HG02623 (cell line): ENCODE measurements around the gene NOX3.

Source experiments
- ATAC-seq: cut with Tn5 transposase; IDR thresholded peaks from one replicate; pipeline ENCODE4 v1.9.1; 2021; ENCODE audit warnings: moderate library complexity; ENCODE audit not compliant: unreplicated experiment

Gene NOX3

DNA sequence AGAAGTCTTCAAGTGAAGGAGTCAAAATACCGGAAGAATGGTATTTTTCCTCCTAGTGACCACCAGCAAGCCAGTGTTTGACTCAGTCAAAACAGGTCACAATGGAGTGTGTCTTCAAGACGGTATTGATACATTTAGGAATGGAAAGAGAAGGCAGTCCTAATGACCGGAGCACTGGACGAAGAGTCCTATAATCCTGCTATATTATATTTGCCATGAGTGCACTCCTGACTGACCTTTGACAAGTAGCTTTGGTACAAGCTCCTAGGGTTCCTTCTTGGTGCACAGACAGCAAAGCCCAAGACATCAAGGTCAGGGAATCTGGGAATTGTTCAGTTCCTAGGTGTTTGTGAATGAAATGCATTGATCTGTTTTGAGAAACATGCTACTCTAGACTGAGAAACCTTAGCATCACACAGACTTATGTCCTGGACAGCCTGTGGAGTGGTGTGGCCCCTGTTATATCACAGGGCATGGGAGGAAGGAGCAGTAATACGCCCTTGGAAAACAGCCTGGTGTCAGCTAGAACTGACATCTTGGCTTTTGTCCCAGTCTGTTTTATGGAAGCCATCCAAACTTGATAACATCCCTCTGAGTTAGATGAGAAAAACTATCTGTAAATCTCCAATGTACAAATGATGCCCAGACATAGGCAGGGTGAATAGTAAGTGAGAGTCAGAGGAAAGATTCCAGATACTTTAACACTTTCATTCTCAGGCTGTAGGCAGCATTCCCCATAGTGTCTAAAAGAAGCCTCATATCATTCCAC, 18.5 kb downstream of the NOX3 start:
- ATAC-seq: no peak

DNA sequence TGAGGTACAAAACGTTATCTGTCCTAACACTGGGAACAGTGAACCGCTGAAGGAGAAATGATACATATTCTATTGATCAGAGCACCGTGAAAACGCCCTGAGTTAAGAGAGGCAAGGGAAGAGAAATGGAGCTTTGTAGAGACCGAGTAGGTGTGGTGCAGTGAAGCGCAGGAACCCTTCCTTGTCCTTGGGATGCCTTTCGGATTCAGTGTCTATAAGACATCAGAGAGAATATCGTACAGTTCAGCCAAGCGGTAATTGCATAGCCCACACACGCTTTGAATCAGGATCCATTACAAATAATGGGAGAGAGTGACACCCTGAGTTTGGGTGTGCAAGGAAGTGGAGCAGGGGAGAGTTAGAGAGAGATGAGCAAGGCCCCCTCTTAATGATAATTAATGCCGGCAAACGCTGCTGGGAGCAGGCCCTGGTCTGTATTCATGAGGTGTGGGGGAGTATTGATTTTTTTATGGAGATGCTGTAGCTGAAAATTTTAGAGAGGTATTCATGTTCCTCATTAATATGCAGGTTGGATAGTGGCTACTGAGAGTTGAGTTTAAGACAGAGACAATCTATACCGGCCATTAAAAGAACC, 20.7 kb downstream of the NOX3 start:
- ATAC-seq: no peak

DNA sequence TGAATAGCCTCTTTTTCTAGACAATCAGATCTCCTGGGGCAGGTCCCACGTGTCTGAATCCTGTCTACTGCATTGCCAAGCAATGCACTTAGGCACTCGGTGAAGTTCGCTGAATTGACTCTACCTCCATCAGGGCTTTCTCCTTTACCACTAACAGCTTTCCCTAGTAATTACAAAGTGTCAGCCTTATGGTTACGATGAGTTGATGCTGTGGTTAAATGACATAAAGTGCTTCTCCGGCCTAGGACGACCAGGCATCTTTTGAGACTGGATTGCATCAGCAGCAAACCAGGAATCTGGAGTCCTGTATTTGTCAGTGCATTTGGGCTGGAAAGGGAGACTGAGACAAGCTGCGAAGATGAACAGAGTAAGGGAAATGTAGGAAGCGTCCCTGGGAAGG, 21.5 kb downstream of the NOX3 start:
- ATAC-seq: no peak

DNA sequence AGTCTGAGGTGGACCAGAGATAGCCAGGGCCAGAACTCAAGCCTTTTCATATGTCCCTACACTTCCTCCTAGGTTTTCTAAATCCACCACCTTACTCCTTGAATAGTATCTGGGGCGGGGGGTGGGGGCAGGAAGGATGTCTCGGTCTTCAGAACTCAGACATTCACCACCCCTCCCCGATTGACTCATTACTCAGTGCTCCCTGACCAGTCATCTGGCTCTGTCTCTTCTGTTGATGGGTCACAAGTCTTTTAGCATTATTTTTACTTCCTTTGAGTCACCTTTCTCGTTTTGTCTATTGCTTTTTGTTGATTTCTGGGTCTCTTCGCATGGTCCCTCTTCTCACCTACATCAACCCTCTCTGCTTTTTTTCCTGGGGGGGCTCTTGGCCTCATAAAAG, 23.3 kb downstream of the NOX3 start:
- ATAC-seq: no peak

DNA sequence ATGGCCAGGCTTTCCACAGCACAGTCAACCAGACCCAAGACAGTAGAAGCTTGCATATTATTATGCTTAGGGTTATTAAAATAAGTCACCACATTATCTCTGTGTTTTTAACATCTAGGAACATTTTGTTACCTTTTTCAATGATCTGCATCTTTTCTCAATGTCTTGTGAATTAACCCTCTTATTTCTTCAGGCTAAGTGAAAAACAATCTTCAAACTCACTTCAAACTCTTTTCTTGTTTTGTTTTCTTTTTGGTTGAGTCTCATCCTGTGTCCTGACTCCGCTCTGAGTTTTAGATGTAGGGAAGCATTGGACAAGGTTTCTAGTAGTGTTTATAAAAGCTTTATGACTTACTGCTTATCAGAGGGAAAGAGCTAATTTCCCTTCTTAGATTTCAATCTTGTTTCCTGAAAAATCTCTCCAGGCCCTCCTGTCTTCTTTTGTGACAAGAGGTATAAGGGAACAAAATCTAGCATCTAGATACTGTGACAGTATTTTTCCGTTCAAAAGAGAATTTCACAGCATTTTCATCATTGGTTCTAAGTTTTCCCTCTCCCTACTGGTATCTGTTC, 26.2 kb downstream of the NOX3 start:
- ATAC-seq: no peak

DNA sequence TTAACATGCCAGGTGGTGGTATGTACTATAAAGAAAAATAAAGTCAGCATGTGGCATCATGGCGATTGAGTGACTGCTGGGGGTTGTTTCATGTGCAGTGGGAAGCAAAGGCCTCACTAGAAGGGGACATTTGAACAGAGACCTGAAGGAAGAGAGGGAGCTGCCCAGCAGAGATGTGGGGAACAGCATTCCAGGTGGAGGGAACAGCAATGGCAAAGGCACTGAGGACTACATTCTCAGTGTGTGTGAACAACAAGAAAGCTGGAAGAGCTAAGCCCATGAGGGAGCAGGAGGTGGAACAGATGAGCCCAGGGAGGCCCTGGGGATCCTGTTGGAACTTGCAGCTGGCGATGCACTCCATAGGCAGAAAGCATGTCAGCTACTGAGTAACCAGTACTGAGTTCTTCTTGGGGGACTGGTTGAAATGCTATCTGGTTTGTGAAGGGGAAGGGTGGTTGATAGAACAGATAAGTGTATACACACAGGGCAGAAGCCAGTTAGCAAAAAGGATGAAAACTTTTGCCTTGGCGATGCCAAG, 29.2 kb downstream of the NOX3 start:
- ATAC-seq: no peak

DNA sequence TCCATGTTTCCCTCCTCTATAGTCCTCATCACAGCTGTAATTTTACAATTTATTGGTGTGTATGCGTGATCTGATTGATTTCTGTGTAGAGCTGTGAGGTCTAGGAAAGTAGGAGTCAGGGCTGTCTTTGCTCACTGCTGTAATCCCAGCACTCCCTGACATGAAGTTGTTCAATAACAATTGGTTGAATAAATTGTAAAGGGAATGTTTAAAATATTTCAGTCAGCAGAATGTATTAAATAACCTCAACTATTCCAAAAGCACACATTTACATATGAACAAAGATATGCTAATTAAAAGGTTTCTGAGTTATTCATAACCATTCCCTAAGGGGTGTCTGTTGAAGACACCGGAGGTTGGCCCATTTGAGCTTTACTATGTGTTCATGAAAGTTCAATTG, 31.5 kb downstream of the NOX3 start:
- ATAC-seq: no peak

DNA sequence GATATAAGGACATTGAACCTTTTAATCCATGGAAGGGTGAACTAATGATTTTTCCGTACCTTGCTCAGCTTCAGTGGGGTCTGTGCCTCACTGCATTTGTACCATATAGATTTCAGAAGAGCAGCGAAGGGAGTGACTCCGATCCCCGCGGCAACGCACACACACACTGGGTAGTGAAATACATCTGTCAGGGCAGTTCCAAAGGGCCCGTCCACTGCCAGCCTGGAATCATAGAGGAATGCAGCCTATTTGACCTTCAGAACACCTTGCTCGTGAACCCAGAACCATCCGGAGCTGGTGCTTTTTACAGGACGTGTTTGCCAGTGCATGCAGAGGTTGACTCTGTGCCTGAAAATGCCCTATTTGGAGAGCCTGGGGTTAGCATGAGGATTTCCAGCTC, 33.0 kb downstream of the NOX3 start:
- no peak for ATAC-seq

DNA sequence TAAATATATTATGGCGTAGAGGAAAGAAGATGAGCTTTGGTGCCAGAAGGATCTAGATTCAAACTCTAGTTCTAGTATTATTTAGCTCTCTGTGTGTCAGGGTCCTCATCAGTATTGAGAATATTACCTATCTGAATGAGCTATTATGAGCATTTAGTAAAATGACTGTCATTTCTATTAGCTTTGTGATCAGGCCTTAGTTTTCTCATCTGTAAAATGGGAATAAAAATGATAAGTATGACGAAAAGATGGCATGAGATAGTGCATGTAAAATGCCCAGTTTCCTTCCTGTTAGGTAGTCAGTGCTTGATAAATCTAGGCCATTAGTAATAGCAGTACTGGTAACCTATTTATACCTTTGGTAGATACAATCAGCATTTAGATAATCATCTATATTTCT, 35.1 kb downstream of the NOX3 start:
- no peak for ATAC-seq

DNA sequence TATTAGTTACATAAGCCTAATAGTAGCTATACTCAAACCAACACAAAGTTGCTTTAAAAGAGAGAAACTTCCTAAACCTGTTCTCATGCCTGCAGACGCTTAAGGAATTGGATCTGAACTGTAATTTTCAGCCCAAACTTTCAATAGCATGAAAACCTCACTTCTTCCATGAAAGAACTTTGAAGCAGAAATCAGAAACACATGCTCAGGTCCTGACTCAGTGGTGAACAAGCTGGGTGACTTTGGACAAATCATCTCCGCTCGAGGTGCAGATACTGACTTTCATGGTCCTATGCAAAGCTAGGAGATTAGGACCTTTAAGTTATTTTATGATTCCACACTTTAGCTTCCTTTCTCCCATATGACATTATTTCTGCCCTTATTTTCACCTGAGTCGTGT, 36.5 kb downstream of the NOX3 start:
- ATAC-seq: no peak

DNA sequence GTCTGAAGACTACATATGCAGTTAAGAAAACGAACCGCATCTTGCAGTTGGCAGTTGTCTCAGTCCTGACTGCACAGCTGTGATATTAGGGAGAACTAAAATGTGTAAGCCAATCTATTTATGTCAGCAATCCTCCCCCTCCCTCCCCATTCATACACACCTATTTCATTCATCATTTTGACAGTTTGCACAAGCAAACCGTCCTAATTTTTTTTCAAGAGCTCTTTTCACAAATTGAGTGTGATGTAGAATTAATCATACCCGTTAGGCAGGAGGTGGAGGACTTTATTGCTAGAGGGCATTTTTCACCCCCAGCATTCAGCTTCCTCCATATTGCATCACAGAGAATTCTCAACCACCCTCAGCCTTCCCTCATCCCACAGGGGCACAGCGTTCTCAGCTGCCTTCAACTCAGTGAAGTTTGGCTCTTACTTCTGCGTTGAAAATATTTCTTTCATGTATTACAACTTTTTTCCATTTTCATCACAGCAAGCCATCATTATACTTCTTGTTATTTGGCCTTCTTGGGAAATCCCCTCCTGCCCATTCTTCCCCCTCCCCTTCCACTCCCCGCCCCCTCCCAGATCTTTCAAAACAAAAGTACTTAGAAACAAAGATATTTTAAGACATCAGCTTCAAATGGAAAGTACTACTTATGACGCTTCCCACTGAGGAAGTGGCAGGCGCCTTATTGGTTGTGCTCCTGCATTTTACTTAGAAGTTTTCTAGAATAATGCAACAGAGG, 37.5 kb downstream of the NOX3 start:
- ATAC-seq: peak; percentile 59

DNA sequence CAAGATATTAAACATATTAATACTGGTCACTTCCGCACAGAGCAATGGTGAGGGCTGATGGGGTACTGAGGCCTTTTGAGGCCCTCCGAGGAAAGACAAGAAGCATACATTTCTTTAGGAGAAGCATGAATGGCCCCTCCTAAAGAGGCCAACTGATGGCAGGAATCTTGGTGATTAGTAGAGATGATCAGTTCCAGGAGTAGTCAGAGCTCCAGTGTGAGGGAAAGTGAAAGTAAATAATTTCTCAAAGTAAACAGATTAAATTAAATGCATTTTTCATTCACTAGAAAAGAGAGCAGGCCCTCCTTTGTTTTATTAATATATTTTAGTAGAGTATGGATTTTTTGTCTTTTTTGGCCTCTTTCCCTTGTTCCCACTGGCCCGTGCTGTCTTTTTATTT, 38.2 kb downstream of the NOX3 start:
- no peak for ATAC-seq

DNA sequence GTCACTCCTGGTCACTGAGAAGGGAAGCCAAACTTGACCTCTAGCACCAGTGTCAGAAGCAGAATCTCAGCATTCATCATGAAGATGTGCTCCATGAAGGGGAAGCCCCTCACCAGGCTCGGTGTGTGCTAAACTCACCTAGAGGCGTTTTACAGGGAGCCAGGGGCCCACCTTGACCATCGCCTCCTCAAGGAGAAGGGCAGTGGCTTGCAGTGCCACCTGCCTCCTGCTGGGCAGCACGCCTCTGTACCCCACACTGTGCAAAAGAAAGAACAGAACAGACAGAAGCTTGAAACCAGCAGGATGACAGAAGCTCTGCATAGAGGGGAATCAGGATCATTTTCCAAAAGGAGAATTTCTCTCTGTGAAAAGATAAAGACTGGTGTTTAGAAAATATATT, 39.7 kb downstream of the NOX3 start:
- ATAC-seq: no peak

DNA sequence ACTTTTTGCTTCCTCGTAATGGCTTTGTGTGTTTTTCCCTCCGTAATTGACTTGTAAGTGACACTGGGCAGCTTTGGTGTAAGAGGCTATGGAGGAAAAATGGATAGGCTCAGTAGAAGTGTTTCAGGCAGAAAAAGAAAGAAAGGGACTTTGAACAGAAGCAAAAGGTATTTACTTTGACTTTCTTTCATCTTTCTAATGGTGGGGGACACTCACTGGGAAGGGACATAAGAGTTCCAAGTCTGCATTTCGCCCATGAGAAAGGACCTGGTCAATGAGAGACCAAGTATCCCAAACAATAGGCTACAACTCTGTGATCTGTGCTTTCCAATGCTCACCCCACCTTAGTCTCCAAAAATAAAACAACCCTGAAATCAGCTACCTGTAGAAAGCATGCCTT, 41.6 kb downstream of the NOX3 start:
- ATAC-seq: no peak

DNA sequence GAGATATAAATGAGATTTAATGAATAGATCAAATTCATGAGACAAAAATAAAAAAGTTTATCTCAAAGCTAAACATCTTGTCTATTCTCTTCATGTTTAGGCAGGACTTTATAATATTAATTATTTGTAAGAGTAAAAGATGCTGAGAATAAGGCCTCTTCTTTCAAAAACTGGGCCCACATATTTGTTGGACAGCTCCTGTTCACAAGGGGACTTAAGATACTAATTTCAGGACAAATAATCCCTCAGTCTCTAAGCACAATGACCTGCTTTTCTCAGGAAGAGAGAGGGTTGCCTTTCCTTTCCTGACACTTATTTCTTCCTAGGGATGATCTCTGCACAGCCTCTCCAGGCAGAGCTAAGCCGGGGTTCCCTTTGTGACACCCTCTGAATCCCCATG, 43.3 kb downstream of the NOX3 start:
- ATAC-seq: no peak

DNA sequence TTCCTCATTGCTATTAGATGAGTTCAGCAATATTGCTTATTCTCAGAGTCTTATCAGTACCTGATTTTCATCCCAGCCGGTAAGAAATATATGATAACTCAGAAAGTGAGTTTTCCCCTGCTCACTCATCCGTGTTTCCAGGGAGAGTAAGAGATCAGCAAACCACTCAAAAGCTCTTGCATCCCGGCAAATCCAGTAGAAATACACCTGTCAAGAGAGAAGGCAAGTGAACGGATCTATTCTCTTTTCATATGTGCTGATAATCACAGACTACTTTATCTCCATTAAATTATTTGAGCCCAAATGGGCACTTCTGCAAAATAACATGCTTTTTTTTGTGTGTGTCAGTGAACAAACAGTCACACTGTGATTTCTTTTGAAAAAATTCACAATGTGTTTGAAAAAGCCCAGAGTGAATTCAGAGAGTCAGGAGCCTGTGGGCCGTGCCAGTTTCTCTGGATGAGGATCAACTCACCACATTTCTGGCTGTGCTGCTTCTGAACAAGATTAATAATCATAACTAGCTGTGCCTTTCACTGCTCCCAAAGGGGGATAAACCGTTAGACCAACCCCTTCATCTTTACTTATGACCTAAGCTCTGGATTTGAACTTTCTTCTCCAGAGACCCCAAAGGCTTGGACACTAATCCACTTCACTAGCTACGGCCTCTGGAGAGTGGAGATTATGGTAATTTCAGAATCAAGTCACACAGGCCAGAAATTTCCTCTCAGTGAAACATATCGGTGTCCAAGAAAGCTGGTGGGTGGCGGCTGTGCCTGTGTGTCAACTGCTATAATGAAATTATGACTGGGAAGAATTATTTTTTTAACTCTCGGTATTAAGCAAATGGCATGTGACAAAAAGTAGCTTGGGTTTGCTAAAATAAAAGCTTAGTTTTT, 44.2 kb downstream of the NOX3 start:
- ATAC-seq: no peak

DNA sequence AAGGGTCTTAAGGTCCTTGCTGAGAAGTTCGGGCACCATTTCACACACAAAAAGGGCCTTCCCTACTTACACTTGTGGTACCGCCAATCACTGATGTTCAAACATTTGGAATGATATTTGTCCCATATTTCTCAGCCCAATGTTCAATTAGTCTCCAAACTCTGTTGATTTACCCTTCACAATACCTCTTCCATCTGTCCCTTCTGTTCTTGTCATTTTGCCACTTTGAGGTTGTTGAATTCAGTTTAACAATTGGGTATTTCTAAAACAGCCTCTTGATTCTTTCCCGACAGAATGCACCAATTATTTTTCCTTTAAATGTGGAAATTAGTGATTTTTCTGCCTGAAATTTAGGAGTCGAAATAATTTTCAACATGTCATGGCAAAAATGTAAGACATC, 46.2 kb downstream of the NOX3 start:
- no peak for ATAC-seq

DNA sequence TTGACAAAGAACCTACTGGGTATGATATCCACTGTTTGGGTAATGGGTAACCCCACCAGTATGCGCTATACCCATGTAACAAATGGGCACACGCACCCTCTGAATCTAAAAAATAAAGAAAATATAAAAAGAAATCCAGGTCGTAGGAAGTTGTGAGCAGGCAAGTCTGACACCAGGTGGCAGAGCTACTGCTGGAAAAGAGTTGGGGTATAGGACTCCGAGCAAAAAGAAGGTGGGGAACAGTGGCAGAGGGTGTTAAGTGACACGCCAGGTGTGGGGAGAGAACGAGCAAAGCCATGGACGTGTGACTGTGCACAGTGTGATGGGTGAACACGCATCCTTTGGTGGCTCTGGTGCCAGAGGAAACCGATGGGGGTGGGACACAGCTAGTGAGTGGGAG, 46.7 kb downstream of the NOX3 start:
- ATAC-seq: no peak

DNA sequence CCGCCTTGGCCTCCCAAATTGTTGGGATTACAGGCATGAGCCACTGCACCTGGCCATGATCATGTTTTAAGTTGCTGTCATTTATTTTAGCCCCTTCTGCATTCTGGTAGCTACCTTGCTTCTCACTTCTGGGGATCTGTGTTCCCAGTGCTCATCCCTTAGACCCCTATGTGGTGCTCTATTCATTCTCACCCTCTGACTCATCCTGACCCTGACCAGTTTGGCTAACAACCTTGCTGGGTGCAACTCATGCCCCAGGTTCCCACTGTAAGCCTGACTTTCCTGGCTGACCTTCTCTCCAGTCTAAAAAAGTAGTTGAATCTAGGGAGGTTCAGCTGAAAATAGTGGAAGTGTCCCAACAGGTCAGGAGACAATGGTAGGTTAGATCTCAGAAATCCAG, 47.4 kb downstream of the NOX3 start:
- no peak for ATAC-seq

DNA sequence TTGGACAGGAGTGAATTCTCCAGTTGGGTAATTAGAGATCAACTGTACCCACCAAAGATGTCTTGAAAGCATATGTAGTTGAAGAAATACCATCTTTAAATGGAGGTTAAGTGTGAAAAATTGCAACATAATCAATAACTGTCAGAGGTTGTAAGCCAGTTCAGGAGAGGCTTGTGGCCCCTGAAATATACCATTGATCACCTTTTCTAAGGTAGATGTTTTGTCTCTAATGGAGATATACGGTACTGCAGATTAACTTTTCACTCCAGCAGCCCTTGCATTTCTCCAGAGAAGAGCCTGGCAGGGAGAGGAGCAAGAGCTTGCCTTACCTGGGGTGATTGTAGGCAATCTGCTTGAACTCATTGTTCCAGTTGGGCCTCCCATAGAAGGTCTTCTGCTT, 48.8 kb downstream of the NOX3 start:
- ATAC-seq: no peak

DNA sequence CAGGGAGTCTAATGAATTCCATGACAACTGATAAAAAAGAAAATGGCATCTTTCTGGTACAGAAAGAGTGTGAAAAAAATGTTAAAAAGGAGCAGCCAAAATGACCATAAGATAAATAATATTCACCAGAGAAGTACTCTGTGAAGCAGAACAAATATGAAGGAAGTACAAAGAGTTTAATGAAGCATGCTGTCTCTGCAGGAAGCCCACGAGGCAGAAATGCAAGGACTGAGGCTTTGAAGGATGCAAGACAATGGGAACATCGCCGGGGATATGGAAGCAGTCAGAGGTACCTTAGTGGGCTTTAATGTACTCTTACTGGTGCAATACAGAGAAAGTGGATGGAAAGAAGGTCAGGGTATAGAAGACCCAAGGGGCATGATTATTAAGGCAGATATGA, 50.7 kb downstream of the NOX3 start:
- ATAC-seq: no peak
